Measurements from ENCODE around the gene NUP188.

DNA sequence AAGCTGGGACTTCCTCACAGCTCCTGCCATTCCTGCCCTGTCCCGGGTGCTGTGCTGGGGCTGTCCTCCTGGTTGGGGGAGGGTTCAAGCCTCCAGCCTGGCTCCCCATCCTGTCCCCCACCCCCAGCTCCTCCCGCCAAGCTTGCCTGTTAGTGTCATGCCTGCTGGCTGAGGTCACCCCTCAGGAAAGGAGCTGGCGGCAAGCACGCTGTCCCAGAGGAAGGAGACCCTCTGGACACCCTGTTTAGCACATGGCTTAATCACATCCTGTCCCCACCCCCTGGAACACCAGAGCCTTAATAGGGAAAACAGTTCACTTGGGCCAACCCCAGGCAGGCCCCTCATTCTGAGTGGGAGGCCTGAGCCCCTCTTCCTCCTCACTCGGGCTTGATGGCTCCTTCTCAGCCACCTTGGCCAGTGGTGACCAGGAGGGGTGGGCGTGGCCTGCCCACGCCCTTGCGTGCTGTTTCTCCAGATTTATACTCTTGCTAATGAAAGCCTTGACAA lies 35.9 kb upstream of the NUP188 start:
- no peak for TF ChIP-seq TARDBP (IDR thresholded peaks at IDR 0.05)
- TF ChIP-seq, protein P1, sequence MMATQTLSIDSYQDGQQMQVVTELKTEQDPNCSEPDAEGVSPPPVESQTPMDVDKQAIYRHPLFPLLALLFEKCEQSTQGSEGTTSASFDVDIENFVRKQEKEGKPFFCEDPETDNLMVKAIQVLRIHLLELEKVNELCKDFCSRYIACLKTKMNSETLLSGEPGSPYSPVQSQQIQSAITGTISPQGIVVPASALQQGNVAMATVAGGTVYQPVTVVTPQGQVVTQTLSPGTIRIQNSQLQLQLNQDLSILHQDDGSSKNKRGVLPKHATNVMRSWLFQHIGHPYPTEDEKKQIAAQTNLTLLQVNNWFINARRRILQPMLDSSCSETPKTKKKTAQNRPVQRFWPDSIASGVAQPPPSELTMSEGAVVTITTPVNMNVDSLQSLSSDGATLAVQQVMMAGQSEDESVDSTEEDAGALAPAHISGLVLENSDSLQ (IDR thresholded peaks at IDR 0.05) = no peak
- no peak for TF ChIP-seq ELF4 (IDR thresholded peaks at IDR 0.05)
- no peak for TF ChIP-seq CTBP1 (IDR thresholded peaks at IDR 0.05; ENCODE audit: borderline replicate concordance)
- TF ChIP-seq SUZ12 (IDR thresholded peaks at IDR 0.05) = no peak
- no peak for TF ChIP-seq FOXM1 (IDR thresholded peaks at IDR 0.05; ENCODE audit: borderline replicate concordance)
- TF ChIP-seq FOXA1 (IDR thresholded peaks at IDR 0.05) = no peak
- TF ChIP-seq SP1 (IDR thresholded peaks at IDR 0.05) = no peak

All from HEK293T (cell line).